Measurements from ENCODE around the gene LILRA2.
"Not testable (repeated sequence)": the region's sequence is repeated elsewhere in the genome, so short reads cannot be mapped to it uniquely, and the experiment has no call there.

Gene LILRA2

GRCh38 chr19:54612428-54612827 lies 38.8 kb downstream of the LILRA2 start:
- DNase-seq, result no peak

- DNase-seq, result no peak
Measured at GRCh38 chr19:54614726-54615125, 41.1 kb downstream of the LILRA2 start.

- no peak for DNase-seq
Measured at GRCh38 chr19:54616057-54616456, 42.5 kb downstream of the LILRA2 start.

GRCh38 chr19:54616821-54617560 lies 43.4 kb downstream of the LILRA2 start:
- no peak for DNase-seq

- DNase-seq, result no peak
Measured at GRCh38 chr19:54620464-54620863, 46.9 kb downstream of the LILRA2 start.

GRCh38 chr19:54622431-54622830 lies 48.8 kb downstream of the LILRA2 start:
- no peak for DNase-seq

GRCh38 chr19:54624234-54624633 lies 50.6 kb downstream of the LILRA2 start:
- DNase-seq, result not testable (repeated sequence)

GRCh38 chr19:54624934-54625730 lies 51.5 kb downstream of the LILRA2 start:
- not testable (repeated sequence) for DNase-seq

GRCh38 chr19:54626757-54627156 lies 53.2 kb downstream of the LILRA2 start:
- DNase-seq, result no peak

GRCh38 chr19:54627912-54628311 lies 54.3 kb downstream of the LILRA2 start:
- not testable (repeated sequence) for DNase-seq

GRCh38 chr19:54630262-54630661 lies 56.7 kb downstream of the LILRA2 start, which contains the start of gene LILRB1:
Gene LILRB1 (plus strand): TSS chr19:54630484. CDS start chr19:54631074, 590 bp downstream.
- DNase-seq, result not testable (repeated sequence)

GRCh38 chr19:54630782-54631181 lies 57.2 kb downstream of the LILRA2 start:
- no peak for DNase-seq

- not testable (repeated sequence) for DNase-seq
Measured at GRCh38 chr19:54631489-54632337, 58.1 kb downstream of the LILRA2 start.

GRCh38 chr19:54632517-54632916 lies 58.9 kb downstream of the LILRA2 start:
- DNase-seq, result not testable (repeated sequence)

GRCh38 chr19:54633401-54633800 lies 59.8 kb downstream of the LILRA2 start:
- no peak for DNase-seq

GRCh38 chr19:54636081-54636480 lies 62.5 kb downstream of the LILRA2 start:
- not testable (repeated sequence) for DNase-seq

- DNase-seq, result no peak
Measured at GRCh38 chr19:54638683-54639082, 65.1 kb downstream of the LILRA2 start.
